Measurements from ENCODE around the gene COQ5. TPM values are rescaled to one million over a fixed set of nuclear protein-coding genes. Genes with fewer than 3 reads are reported as not detected.

COQ5 gene
- total RNA-seq, 1 donor from 2014 or later: 28.5 TPM

DNA sequence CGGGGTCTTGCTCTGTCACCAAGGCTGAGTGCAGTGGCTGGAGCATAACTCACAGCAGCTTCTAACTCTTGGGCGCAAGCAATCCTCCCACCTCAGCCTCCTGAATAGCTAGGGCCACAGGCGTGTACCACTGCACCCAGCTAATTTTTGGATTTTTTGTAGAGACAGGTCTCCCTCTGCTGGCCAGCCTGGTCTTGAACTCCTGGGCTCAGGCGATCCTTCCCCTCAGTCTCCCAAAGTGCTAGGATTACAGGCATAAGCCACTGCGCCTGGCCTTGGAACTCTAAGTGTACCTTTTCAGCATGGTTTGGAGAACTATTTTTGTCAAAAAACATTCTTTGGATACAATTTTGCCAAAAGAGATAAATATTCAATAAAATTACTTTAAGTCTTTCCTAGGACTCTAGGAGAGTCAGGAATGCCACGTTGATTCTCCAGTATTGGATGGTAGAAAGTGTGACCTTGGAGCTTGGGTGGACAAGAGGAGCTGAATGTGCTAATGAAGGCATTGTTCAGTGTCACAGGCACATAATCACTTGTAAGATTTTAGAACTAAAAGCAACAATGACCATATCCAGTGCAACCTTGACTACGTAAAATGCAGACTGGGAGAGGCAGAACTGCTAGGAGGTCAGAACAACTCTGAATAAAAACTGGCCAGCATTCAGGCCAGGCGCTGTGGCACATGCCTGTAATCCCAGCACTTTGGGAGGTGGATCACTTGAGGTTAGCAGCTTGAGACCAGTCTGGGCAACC lies 62.2 kb downstream of the COQ5 start:
- peaks cover 30% of the 10 kb centered on the region for H3K36me3 Mint-ChIP-seq
- DNase-seq (ENCODE audit: low spot score in 2 of 2, unreplicated experiment in 2 of 2): no peak
- H3K27ac Mint-ChIP-seq: peak overlapping the region; percentile 66
- no peaks in the 10 kb centered on the region for H3K27me3 Mint-ChIP-seq (ENCODE audit: low read depth)
- H3K9me3 Mint-ChIP-seq: no peaks in the 10 kb centered on the region
- TF ChIP-seq, protein P1, sequence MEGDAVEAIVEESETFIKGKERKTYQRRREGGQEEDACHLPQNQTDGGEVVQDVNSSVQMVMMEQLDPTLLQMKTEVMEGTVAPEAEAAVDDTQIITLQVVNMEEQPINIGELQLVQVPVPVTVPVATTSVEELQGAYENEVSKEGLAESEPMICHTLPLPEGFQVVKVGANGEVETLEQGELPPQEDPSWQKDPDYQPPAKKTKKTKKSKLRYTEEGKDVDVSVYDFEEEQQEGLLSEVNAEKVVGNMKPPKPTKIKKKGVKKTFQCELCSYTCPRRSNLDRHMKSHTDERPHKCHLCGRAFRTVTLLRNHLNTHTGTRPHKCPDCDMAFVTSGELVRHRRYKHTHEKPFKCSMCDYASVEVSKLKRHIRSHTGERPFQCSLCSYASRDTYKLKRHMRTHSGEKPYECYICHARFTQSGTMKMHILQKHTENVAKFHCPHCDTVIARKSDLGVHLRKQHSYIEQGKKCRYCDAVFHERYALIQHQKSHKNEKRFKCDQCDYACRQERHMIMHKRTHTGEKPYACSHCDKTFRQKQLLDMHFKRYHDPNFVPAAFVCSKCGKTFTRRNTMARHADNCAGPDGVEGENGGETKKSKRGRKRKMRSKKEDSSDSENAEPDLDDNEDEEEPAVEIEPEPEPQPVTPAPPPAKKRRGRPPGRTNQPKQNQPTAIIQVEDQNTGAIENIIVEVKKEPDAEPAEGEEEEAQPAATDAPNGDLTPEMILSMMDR (IDR thresholded peaks at IDR 0.05; ENCODE audit: unreplicated experiment): peak; percentile 38
- H3K4me3 Mint-ChIP-seq: peak overlapping the region; percentile 7
- H3K4me1 Mint-ChIP-seq: peaks cover 21% of the 10 kb centered on the region

DNA sequence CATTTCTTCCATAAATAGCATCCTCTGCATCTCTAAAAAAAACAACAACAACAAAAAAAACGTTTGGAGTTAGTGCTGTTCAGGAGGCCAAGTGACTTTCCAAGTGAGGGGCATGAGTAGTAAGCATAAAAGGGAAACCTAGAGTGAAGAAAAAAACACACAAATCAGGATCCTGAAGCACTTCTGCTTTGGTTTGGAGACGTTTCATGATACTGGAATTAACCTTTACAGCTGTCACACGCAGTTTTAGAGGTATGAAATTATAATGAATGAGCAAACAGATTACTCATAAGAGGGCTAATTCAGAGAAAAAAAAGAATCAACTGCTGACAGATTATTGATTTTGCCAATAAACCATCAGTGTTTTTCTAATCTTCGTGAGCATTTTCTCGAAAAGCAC lies 63.2 kb downstream of the COQ5 start:
- no peak for DNase-seq (ENCODE audit: low spot score in 2 of 2, unreplicated experiment in 2 of 2)
- Mint-ChIP-seq H3K27me3 (ENCODE audit: low read depth) (no peaks in the 10 kb centered on the region), H3K36me3 (peaks cover 33% of the 10 kb centered on the region), H3K4me3 (no peak overlapping the region), H3K27ac (no peak overlapping the region), H3K4me1 (peaks cover 20% of the 10 kb centered on the region), H3K9me3 (no peaks in the 10 kb centered on the region)
- TF ChIP-seq, protein P1 (IDR thresholded peaks at IDR 0.05; ENCODE audit: unreplicated experiment): no peak

DNA sequence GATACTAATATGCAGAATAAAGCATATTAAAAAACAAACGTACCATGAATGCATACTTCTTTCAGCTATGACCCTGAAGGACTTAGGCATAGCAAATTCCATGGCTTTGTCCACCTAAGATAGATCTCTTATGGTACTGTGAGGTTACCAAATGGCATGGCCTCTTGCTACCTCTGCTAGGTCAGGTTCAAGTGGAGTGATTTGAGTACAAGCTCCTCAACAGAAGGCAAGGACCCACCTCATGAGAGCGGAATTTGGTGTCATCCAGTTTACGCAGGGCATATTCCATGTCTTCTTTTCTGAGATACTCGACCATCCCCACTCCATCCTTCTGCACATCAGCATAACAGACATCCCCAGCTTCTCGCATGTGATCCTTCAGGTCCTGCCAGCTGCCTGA lies 65.2 kb downstream of the COQ5 start:
- no peak overlapping the region for H3K27ac Mint-ChIP-seq

DNA sequence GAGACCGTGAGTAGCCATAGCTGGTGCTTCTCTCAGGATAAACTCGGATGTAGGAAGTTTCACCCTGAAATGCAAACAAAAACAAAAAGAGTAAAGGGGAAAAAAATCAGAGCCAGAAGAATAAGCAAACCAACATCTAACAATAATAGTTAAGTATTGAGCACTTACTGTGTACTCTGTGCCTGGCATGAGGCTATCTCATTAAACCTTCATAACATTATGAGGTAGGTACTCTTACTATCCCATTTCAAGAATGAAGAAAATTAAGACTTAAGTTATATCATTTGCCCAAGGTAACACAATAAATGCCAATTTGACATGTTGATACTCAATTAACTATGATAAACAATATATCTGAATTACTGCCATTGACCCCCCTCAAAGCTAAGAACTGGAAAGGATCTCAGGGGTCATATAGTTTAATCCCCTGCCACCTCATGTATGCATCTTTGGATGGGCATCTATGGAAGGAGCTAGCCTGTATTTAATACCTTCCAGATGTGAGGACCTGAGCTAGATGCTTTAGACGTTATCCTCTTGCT lies 66.8 kb downstream of the COQ5 start:
- TF ChIP-seq, protein P1 (IDR thresholded peaks at IDR 0.05; ENCODE audit: unreplicated experiment): no peak
- no peak for DNase-seq (ENCODE audit: low spot score in 2 of 2, unreplicated experiment in 2 of 2)

More for the DNA sequence above, 65.2 kb downstream of the COQ5 start:
- H3K4me1 Mint-ChIP-seq: peaks cover 16% of the 10 kb centered on the region
- TF ChIP-seq, protein P1 (IDR thresholded peaks at IDR 0.05; ENCODE audit: unreplicated experiment): no peak
- H3K9me3 Mint-ChIP-seq: no peaks in the 10 kb centered on the region
- peaks cover 44% of the 10 kb centered on the region for H3K36me3 Mint-ChIP-seq
- H3K4me3 Mint-ChIP-seq: no peak overlapping the region
- no peak for DNase-seq (ENCODE audit: low spot score in 2 of 2, unreplicated experiment in 2 of 2)
- H3K27me3 Mint-ChIP-seq (ENCODE audit: low read depth): no peaks in the 10 kb centered on the region

DNA sequence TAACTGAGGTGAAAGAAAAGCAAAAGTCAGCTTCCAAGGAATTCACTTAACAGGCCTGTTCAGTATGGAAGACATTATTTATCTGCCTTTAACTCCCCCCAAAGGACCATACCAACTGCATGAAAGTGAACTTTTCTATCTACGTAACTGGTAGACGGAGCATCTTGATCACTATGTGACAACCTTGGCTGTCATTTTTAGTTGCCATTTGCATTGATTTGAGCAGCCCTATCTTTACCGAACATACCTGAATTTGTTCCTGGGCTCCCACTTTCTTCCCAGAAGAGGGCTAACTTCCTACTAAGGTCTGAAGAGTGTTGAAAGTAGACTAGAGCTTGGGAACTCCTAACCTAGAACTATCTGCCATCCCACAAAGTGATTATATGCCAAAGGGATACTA lies 68.8 kb downstream of the COQ5 start:
- Mint-ChIP-seq H3K27me3 (ENCODE audit: low read depth) (no peaks in the 10 kb centered on the region), H3K4me3 (no peak overlapping the region), H3K4me1 (no peaks in the 10 kb centered on the region), H3K36me3 (peaks cover 50% of the 10 kb centered on the region), H3K27ac (no peak overlapping the region), H3K9me3 (no peaks in the 10 kb centered on the region)
- TF ChIP-seq, protein P1 (IDR thresholded peaks at IDR 0.05; ENCODE audit: unreplicated experiment): no peak
- DNase-seq (ENCODE audit: low spot score in 2 of 2, unreplicated experiment in 2 of 2): no peak

More for the DNA sequence above, 66.8 kb downstream of the COQ5 start:
- Mint-ChIP-seq H3K27ac (no peak overlapping the region), H3K9me3 (no peaks in the 10 kb centered on the region), H3K36me3 (peaks cover 45% of the 10 kb centered on the region), H3K4me3 (no peak overlapping the region), H3K27me3 (ENCODE audit: low read depth) (no peaks in the 10 kb centered on the region), H3K4me1 (peaks cover 5% of the 10 kb centered on the region)
